Transverse colon (tissue), 4 donors: ENCODE data around the gene MTG2.

Experiments
- CTCF ChIP-seq, 5 experiments: fragments of 200-600 bp in 3 of 5; fragments of 450-650 bp in 2 of 5; sonication (generic) in 3 of 5; IDR thresholded peaks; 1 replicate in 2 of 5; 2 replicates in 3 of 5; pipeline ENCODE4 v1.5.1; 2016 to 2017; ENCODE audit warnings: antibody characterized with exemption in 5 of 5, inconsistent platforms in 3 of 5, mild to moderate bottlenecking in 2 of 5, moderate library complexity in 1 of 5
- EP300 ChIP-seq: sonication (generic); formaldehyde crosslinking; IDR thresholded peaks from one replicate; pipeline ENCODE4 v1.6.1; 2017; ENCODE audit warnings: antibody characterized with exemption, low read depth
- POLR2AphosphoS5 ChIP-seq, 3 donors: sonication (generic); formaldehyde crosslinking; IDR thresholded peaks; one replicate each; pipeline ENCODE4 v1.6.1; 2016; ENCODE audit warnings: antibody characterized with exemption in 3 of 3

- no peak for TF ChIP-seq POLR2AphosphoS5 (IDR thresholded peaks at IDR 0.05)
- TF ChIP-seq CTCF (IDR thresholded peaks at IDR 0.05) = no peak
- TF ChIP-seq EP300 = no peak
Observed at GRCh38 chr20:62158541-62158940, 24.3 kb upstream of the MTG2 start.
